Ishikawa (cell line): ENCODE results near the gene COMMD1.

Experiments used
- CEBPB ChIP-seq: IDR thresholded peaks from 2 replicates; pipeline ENCODE4 v1.6.1; 2012
- EP300 ChIP-seq: IDR thresholded peaks from 2 replicates; pipeline ENCODE4 v1.6.1; 2012; ENCODE audit warnings: borderline replicate concordance
- MAX ChIP-seq: IDR thresholded peaks from 2 replicates; pipeline ENCODE4 v1.6.1; 2012
- REST ChIP-seq: IDR thresholded peaks from 2 replicates; pipeline ENCODE4 v1.6.1; 2012; ENCODE audit warnings: low read depth, mild to moderate bottlenecking
- TAF1 ChIP-seq: IDR thresholded peaks from 2 replicates; pipeline ENCODE4 v1.6.1; 2012; ENCODE audit warnings: low read depth, mild to moderate bottlenecking
- TEAD4 ChIP-seq: IDR thresholded peaks from 2 replicates; pipeline ENCODE4 v1.6.1; 2012
- YY1 ChIP-seq: IDR thresholded peaks from 2 replicates; pipeline ENCODE4 v1.6.1; 2012; ENCODE audit warnings: low read depth

GRCh38 chr2:61993422-61994024 lies 88.0 kb downstream of the COMMD1 start:
- TF ChIP-seq CEBPB (no peak), REST (no peak), EP300 (no peak), YY1 (no peak), MAX (no peak), TEAD4 (no peak), TAF1 (no peak)
